A549 (cell line): ENCODE data around the gene QSER1. TPM values are rescaled to one million over a fixed set of nuclear protein-coding genes. Genes with fewer than 3 reads are reported as not detected.

Source experiments
- ATAC-seq, 2 experiments: fragments of 200-7000 bp in 1 of 2; fragments of >200 bp in 1 of 2; cut with Nextera tagmentation in 1 of 2; cut with Tn5 transposase in 1 of 2; 3 replicates each; pipeline versions ENCODE4 v1.8.0 to v1.9.1; 2018 to 2020; ENCODE audit warnings: mild to moderate bottlenecking in 1 of 2, moderate library complexity in 1 of 2
- CTCF ChIA-PET: fragments of 300-600 bp; sonication (Branson Sonifier 250); formaldehyde crosslinking; extraction: SDS; loops from one replicate; lab custom pipeline; 2021; ENCODE audit warnings: antibody characterized with exemption, inconsistent platforms; lab: Yijun Ruan, JAX
- POLR2A ChIA-PET: fragments of 350-600 bp; formaldehyde crosslinking; extraction: SDS; loops from one replicate; lab custom pipeline; 2021; ENCODE audit warnings: antibody characterized with exemption, inconsistent platforms; lab: Yijun Ruan, JAX
- DNase-seq, 2 experiments: peaks; one replicate each; pipeline versions ENCODE4 v3.0.0 to v3.0.0-alpha.2; 2011 to 2016; ENCODE audit warnings: low read depth in 1 of 2, low spot score in 1 of 2
- FAIRE-seq: peaks from 2 replicates; lab custom pipeline; 2011; peaks lifted over from hg19 to GRCh38; lab: Jason Lieb, UNC
- H3K27ac ChIP-seq, 2 experiments: fragments of >200 bp; sonication (Bioruptor Twin); formaldehyde crosslinking; 3 replicates each; pipeline ENCODE4 v1.5.1; 2016 to 2017
- H3K4me1 ChIP-seq: fragments of >200 bp; sonication (Bioruptor Twin); formaldehyde crosslinking; 3 replicates; pipeline ENCODE4 v1.6.1; 2016
- H3K4me2 ChIP-seq: fragments of >200 bp; sonication (Bioruptor Twin); formaldehyde crosslinking; 3 replicates; pipeline ENCODE4 v1.6.1; 2016
- H3K4me3 ChIP-seq: fragments of >200 bp; sonication (Bioruptor Twin); formaldehyde crosslinking; 3 replicates; pipeline ENCODE4 v1.5.1; 2016
- H3K9me3 ChIP-seq: fragments of >200 bp; sonication (Bioruptor Twin); formaldehyde crosslinking; 3 replicates; pipeline ENCODE4 v1.6.1; 2016
- CEBPB ChIP-seq, 2 experiments: fragments of >200 bp in 1 of 2; sonication (Bioruptor Twin) in 1 of 2; formaldehyde crosslinking in 1 of 2; IDR thresholded peaks; 2 replicates each; pipeline ENCODE4 v1.6.1; 2012 to 2016
- CHD2 ChIP-seq: fragments of 150-350 bp; IDR thresholded peaks from 2 replicates; pipeline ENCODE4 v1.6.1; 2014; ENCODE audit warnings: low read length; ENCODE audit not compliant: partially characterized antibody
- CHD4 ChIP-seq: fragments of 200-600 bp; sonication (generic); IDR thresholded peaks from 2 replicates; pipeline ENCODE4 v1.6.1; 2016; ENCODE audit warnings: antibody characterized with exemption, mild to moderate bottlenecking, borderline replicate concordance
- EHF ChIP-seq: fragments of 250-450 bp; sonication (Bioruptor Pico); IDR thresholded peaks from 2 replicates; pipeline ENCODE4 v1.5.0; 2020; ENCODE audit warnings: mild to moderate bottlenecking
- EHMT2 ChIP-seq: fragments of 200-600 bp; sonication (generic); IDR thresholded peaks from 2 replicates; pipeline ENCODE4 v1.6.1; 2016; ENCODE audit warnings: antibody characterized with exemption, low read depth, mild to moderate bottlenecking, moderate library complexity
- ESRRA ChIP-seq: fragments of 150-350 bp; IDR thresholded peaks from 2 replicates; pipeline ENCODE4 v1.6.1; 2014; ENCODE audit warnings: mild to moderate bottlenecking, low read length, borderline replicate concordance
- HDAC2 ChIP-seq: fragments of 200-600 bp; sonication (generic); IDR thresholded peaks from 2 replicates; pipeline ENCODE4 v1.6.1; 2016
- HOXA7 ChIP-seq: fragments of 250-450 bp; sonication (Bioruptor Pico); IDR thresholded peaks from 2 replicates; pipeline ENCODE4 v1.5.0; 2020; ENCODE audit warnings: mild to moderate bottlenecking, moderate library complexity
- HOXB13 ChIP-seq: fragments of 250-450 bp; sonication (Bioruptor Pico); IDR thresholded peaks from 2 replicates; pipeline ENCODE4 v1.5.0; 2020; ENCODE audit warnings: low read depth, mild to moderate bottlenecking, moderate library complexity
- JUN ChIP-seq, 2 experiments: fragments of >200 bp; sonication (Bioruptor Twin); formaldehyde crosslinking; IDR thresholded peaks; 2 replicates in 1 of 2; 3 replicates in 1 of 2; pipeline ENCODE4 v1.6.1; 2016 to 2017
- KDM1A ChIP-seq: fragments of 200-600 bp; sonication (generic); IDR thresholded peaks from 2 replicates; pipeline ENCODE4 v1.6.1; 2016; ENCODE audit warnings: low read depth, mild to moderate bottlenecking
- NFE2L2 ChIP-seq: fragments of 150-350 bp; conservative IDR thresholded peaks from 2 replicates; pipeline ENCODE4 v1.6.1; 2014; ENCODE audit warnings: low read length
- NPAS2 ChIP-seq: fragments of 250-450 bp; sonication (Bioruptor Pico); IDR thresholded peaks from 2 replicates; pipeline ENCODE4 v1.8.0; 2022; ENCODE audit warnings: mild to moderate bottlenecking, moderate library complexity, borderline replicate concordance
- PHF8 ChIP-seq: fragments of 200-600 bp; sonication (generic); IDR thresholded peaks from 2 replicates; pipeline ENCODE4 v1.6.1; 2016; ENCODE audit warnings: low read depth, mild to moderate bottlenecking, antibody characterized with exemption, moderate library complexity, borderline replicate concordance
- POLR2A ChIP-seq: IDR thresholded peaks from 2 replicates; pipeline ENCODE4 v1.6.1; 2012; ENCODE audit warnings: mild to moderate bottlenecking, low read length
- POLR2AphosphoS2 ChIP-seq: conservative IDR thresholded peaks from 2 replicates; pipeline ENCODE4 v1.6.1; 2012; ENCODE audit warnings: low read length, improper control_type of control experiment, inconsistent platforms
- RAD21 ChIP-seq, 2 experiments: fragments of >200 bp in 1 of 2; sonication (Bioruptor Twin) in 1 of 2; formaldehyde crosslinking in 1 of 2; IDR thresholded peaks in 1 of 2; conservative IDR thresholded peaks in 1 of 2; 2 replicates in 1 of 2; 3 replicates in 1 of 2; pipeline ENCODE4 v1.6.1; 2012 to 2018; ENCODE audit warnings: inconsistent platforms in 1 of 2
- RARB ChIP-seq: fragments of 250-450 bp; sonication (Bioruptor Pico); IDR thresholded peaks from 2 replicates; pipeline ENCODE4 v1.8.0; 2021; ENCODE audit warnings: mild to moderate bottlenecking, moderate library complexity
- RCOR1 ChIP-seq: fragments of 150-350 bp; IDR thresholded peaks from 2 replicates; pipeline ENCODE4 v1.6.1; 2014; ENCODE audit warnings: antibody characterized with exemption, low read length, low read depth
- RFX5 ChIP-seq: fragments of 450-650 bp; IDR thresholded peaks from 2 replicates; pipeline ENCODE4 v1.7.1; 2014; ENCODE audit warnings: antibody characterized with exemption, mild to moderate bottlenecking, moderate library complexity
- TFCP2L1 ChIP-seq: fragments of 250-450 bp; sonication (Bioruptor Pico); IDR thresholded peaks from 2 replicates; pipeline ENCODE4 v1.5.0; 2021; ENCODE audit warnings: mild to moderate bottlenecking
- TP53 ChIP-seq: fragments of 250-450 bp; sonication (Bioruptor Pico); IDR thresholded peaks from 2 replicates; pipeline ENCODE4 v1.5.0; 2021; ENCODE audit warnings: mild to moderate bottlenecking, moderate library complexity
- WGBS: methylation state at CpG from one replicate; pipeline ENCODE4 v1.1.6; 2017; ENCODE audit errors: missing lambda C conversion rate; 5-methylcytosine and 5-hydroxymethylcytosine counted together
- polyA plus RNA-seq, 4 experiments: library from polyadenylated mRNA; depleted of rRNA in 3 of 4; stranded (reverse); fragments of >200 nt; fragmentation: RNase III in 1 of 4; extraction: RNeasy Plus Mini Kit Qiagen cat#74134 plus additional on column Dnase treatment in 1 of 4; gene quantifications; 2 replicates in 3 of 4; 3 replicates in 1 of 4; pipeline ENCODE4 v1.2.3, GENCODE V29; 2011 to 2017
- TF ChIP-seq, protein P1 (sequence below): fragments of 450-650 bp; IDR thresholded peaks from 2 replicates; pipeline ENCODE4 v1.6.1; 2014; ENCODE audit warnings: antibody characterized with exemption
- TF ChIP-seq, protein P2 (sequence below): fragments of 250-450 bp; sonication (Bioruptor Pico); IDR thresholded peaks from 2 replicates; pipeline ENCODE4 v1.5.0; 2021; ENCODE audit warnings: mild to moderate bottlenecking, moderate library complexity, borderline replicate concordance
- TF ChIP-seq, protein P3 (sequence below): fragments of >200 bp; sonication (Bioruptor Twin); formaldehyde crosslinking; IDR thresholded peaks from 3 replicates; pipeline ENCODE4 v1.5.1; 2016
- TF ChIP-seq, protein P4 (sequence below): fragments of >200 bp; sonication (Bioruptor Twin); formaldehyde crosslinking; IDR thresholded peaks from 3 replicates; pipeline ENCODE4 v1.6.1; 2016
- TF ChIP-seq, protein P5 (sequence below): fragments of 250-450 bp; sonication (Bioruptor Pico); IDR thresholded peaks from 2 replicates; pipeline ENCODE4 v1.5.0; 2020; ENCODE audit warnings: low read depth, mild to moderate bottlenecking, moderate library complexity
- TF ChIP-seq, protein P6 (sequence below): fragments of >200 bp; sonication (Bioruptor Twin); formaldehyde crosslinking; IDR thresholded peaks from 2 replicates; pipeline ENCODE4 v1.6.1; 2016
- TF ChIP-seq, protein P7 (sequence below): IDR thresholded peaks from 2 replicates; pipeline ENCODE4 v1.6.1; 2012; ENCODE audit warnings: low read depth, borderline replicate concordance
- TF ChIP-seq, protein P8 (sequence below): IDR thresholded peaks from 2 replicates; pipeline ENCODE4 v1.6.1; 2012

QSER1 gene
- polyA plus RNA-seq, 2 of the 4 experiments (the other 2 are of a cell fraction): 13.2 to 27.2 TPM

DNA sequence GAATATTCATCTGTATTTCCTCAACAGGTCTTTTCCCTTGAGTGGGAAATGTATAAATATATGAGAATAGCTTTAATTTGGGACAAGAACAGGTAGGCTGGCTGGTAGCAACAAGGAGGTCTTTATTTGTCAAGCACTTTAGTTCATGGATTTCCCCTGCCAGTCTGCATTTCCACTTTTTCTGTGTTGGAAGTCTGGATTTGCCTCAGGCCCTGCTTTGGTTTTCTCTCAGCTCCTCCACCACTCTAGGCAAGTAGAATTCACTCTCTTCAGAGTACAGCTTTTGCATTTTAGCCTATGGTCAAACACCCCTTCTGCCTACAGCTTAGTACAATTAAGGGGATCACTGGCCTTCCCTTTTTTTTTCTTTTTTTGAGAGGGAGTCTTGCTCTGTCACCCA, 57.1 kb downstream of the QSER1 start:
- TF ChIP-seq, protein P1, sequence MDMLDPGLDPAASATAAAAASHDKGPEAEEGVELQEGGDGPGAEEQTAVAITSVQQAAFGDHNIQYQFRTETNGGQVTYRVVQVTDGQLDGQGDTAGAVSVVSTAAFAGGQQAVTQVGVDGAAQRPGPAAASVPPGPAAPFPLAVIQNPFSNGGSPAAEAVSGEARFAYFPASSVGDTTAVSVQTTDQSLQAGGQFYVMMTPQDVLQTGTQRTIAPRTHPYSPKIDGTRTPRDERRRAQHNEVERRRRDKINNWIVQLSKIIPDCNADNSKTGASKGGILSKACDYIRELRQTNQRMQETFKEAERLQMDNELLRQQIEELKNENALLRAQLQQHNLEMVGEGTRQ: no peak
- no peak for TF ChIP-seq CHD2
- TF ChIP-seq EHF (CRISPR knock-in tag): no peak
- no peak for TF ChIP-seq HOXB13 (CRISPR knock-in tag)
- TF ChIP-seq RARB (CRISPR knock-in tag): no peak
- TF ChIP-seq KDM1A: no peak
- no peak for TF ChIP-seq TP53 (CRISPR knock-in tag)
- no peak for TF ChIP-seq CHD4
- no peak for TF ChIP-seq RAD21 (conservative IDR thresholded peaks at IDR 0.05 in 1 of 2, IDR thresholded peaks at IDR 0.05 in 1 of 2)
- TF ChIP-seq TFCP2L1: no peak
- TF ChIP-seq, protein P2, sequence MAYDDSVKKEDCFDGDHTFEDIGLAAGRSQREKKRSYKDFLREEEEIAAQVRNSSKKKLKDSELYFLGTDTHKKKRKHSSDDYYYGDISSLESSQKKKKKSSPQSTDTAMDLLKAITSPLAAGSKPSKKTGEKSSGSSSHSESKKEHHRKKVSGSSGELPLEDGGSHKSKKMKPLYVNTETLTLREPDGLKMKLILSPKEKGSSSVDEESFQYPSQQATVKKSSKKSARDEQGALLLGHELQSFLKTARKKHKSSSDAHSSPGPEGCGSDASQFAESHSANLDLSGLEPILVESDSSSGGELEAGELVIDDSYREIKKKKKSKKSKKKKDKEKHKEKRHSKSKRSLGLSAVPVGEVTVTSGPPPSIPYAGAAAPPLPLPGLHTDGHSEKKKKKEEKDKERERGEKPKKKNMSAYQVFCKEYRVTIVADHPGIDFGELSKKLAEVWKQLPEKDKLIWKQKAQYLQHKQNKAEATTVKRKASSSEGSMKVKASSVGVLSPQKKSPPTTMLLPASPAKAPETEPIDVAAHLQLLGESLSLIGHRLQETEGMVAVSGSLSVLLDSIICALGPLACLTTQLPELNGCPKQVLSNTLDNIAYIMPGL (CRISPR knock-in tag): no peak
- TF ChIP-seq JUN (IDR thresholded peaks at IDR 0.05): no peak
- no peak for TF ChIP-seq POLR2AphosphoS2
- no peak for TF ChIP-seq CEBPB (IDR thresholded peaks at IDR 0.05)
- TF ChIP-seq ESRRA: no peak
- TF ChIP-seq, protein P3, sequence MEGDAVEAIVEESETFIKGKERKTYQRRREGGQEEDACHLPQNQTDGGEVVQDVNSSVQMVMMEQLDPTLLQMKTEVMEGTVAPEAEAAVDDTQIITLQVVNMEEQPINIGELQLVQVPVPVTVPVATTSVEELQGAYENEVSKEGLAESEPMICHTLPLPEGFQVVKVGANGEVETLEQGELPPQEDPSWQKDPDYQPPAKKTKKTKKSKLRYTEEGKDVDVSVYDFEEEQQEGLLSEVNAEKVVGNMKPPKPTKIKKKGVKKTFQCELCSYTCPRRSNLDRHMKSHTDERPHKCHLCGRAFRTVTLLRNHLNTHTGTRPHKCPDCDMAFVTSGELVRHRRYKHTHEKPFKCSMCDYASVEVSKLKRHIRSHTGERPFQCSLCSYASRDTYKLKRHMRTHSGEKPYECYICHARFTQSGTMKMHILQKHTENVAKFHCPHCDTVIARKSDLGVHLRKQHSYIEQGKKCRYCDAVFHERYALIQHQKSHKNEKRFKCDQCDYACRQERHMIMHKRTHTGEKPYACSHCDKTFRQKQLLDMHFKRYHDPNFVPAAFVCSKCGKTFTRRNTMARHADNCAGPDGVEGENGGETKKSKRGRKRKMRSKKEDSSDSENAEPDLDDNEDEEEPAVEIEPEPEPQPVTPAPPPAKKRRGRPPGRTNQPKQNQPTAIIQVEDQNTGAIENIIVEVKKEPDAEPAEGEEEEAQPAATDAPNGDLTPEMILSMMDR: no peak
- TF ChIP-seq, protein P4, sequence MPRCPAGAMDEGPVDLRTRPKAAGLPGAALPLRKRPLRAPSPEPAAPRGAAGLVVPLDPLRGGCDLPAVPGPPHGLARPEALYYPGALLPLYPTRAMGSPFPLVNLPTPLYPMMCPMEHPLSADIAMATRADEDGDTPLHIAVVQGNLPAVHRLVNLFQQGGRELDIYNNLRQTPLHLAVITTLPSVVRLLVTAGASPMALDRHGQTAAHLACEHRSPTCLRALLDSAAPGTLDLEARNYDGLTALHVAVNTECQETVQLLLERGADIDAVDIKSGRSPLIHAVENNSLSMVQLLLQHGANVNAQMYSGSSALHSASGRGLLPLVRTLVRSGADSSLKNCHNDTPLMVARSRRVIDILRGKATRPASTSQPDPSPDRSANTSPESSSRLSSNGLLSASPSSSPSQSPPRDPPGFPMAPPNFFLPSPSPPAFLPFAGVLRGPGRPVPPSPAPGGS: no peak
- TF ChIP-seq RFX5: no peak
- no peak for TF ChIP-seq HDAC2
- TF ChIP-seq, protein P5, sequence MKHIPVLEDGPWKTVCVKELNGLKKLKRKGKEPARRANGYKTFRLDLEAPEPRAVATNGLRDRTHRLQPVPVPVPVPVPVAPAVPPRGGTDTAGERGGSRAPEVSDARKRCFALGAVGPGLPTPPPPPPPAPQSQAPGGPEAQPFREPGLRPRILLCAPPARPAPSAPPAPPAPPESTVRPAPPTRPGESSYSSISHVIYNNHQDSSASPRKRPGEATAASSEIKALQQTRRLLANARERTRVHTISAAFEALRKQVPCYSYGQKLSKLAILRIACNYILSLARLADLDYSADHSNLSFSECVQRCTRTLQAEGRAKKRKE (CRISPR knock-in tag): no peak
- POLR2A ChIA-PET: no interaction called here
- ATAC-seq (no peak), FAIRE-seq (no peak), DNase-seq (no peak)
- H3K9me3 ChIP-seq: no peaks in the 10 kb centered on the region
- H3K4me3 ChIP-seq: no peak overlapping the region
- no peak overlapping the region for H3K27ac ChIP-seq
- no peak overlapping the region for H3K4me2 ChIP-seq
- no peaks in the 10 kb centered on the region for H3K4me1 ChIP-seq
- CTCF ChIA-PET: interaction anchor here (1.6 kb wide), 1 partner anchor 10 kb away, joined by 5 read pairs; no protein-coding TSS in a partner anchor

DNA sequence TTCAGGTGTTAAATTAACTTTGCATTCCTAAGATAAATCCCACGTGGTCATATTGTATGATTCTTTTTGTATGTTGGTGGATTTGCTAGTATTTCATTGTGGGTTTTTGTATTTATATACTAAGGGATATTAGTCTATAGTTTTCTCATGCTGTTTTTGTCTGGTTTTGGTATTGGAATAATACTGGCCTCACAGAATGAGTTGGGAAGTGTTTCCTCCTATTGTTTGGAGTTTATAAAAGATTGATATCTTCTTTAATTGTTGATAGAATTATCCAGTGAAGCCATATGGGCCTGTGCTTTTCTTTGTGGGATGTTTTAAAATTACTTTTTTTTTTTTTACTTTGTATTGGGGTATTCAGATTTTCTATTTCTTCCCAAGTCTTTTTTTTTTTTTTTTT, 59.8 kb downstream of the QSER1 start:
- Histone ChIP-seq H3K27ac (no peak overlapping the region), H3K9me3 (no peaks in the 10 kb centered on the region), H3K4me2 (no peak overlapping the region), H3K4me1 (no peaks in the 10 kb centered on the region), H3K4me3 (no peak overlapping the region)
- 80% methylated on average over 1 of the region's 1 CpG for WGBS
- TF ChIP-seq, protein P6, sequence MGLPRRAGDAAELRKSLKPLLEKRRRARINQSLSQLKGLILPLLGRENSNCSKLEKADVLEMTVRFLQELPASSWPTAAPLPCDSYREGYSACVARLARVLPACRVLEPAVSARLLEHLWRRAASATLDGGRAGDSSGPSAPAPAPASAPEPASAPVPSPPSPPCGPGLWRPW: no peak
- TF ChIP-seq TP53 (CRISPR knock-in tag) (no peak), POLR2A (no peak), HOXB13 (CRISPR knock-in tag) (no peak), EHMT2 (no peak), HOXA7 (no peak), NFE2L2 (no peak), PHF8 (no peak), RARB (CRISPR knock-in tag) (no peak), NPAS2 (no peak), RCOR1 (no peak)
- TF ChIP-seq, protein P7, sequence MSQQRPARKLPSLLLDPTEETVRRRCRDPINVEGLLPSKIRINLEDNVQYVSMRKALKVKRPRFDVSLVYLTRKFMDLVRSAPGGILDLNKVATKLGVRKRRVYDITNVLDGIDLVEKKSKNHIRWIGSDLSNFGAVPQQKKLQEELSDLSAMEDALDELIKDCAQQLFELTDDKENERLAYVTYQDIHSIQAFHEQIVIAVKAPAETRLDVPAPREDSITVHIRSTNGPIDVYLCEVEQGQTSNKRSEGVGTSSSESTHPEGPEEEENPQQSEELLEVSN: no peak
- TF ChIP-seq, protein P8, sequence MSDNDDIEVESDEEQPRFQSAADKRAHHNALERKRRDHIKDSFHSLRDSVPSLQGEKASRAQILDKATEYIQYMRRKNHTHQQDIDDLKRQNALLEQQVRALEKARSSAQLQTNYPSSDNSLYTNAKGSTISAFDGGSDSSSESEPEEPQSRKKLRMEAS: no peak
- TF ChIP-seq, protein P4: no peak
- CTCF ChIA-PET: interaction anchor here (0.6 to 8.8 kb wide), 3 partner anchors 113 to 378 kb away, joined by 3 to 88 read pairs (median 3); no protein-coding TSS in a partner anchor
- DNase-seq (no peak), FAIRE-seq (no peak), ATAC-seq (no peak)
- POLR2A ChIA-PET: no interaction called here
